HG02870 (cell line): ENCODE measurements around the gene AP4E1.
"Not testable (repeated sequence)": the region's sequence is repeated elsewhere in the genome, so short reads cannot be mapped to it uniquely, and the experiment has no call there.

Experiments used
- ATAC-seq: cut with Tn5 transposase; IDR thresholded peaks from one replicate; pipeline ENCODE4 v1.9.1; 2021; ENCODE audit warnings: mild to moderate bottlenecking, moderate library complexity; ENCODE audit not compliant: unreplicated experiment

The AP4E1 gene

GRCh38 chr15:50908209-50909009 is at the start of gene AP4E1:
TSS of gene AP4E1 (plus strand) at chr15:50908683. CDS start at chr15:50908779, 96 bp downstream.
- peak; percentile 38 for ATAC-seq

DNA sequence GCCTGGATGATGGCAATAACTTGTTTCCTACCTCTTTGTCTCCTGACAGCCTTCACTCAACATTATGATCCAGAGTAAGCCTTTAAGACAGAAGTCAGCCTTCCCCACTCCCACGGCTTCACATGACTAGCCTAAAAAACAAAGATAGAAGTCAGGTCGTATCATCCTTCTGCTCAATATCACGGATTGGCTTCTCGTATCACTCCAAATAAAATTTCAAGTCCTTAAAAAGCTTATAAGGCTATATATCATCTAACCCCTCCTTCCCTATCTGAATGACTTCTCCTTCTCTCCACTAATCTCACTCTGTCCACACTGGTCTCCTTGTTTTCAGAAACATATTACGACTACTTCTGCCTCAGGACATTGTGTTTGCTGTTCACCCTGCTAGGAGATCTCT is 47.7 kb upstream of the AP4E1 start:
- no peak for ATAC-seq

DNA sequence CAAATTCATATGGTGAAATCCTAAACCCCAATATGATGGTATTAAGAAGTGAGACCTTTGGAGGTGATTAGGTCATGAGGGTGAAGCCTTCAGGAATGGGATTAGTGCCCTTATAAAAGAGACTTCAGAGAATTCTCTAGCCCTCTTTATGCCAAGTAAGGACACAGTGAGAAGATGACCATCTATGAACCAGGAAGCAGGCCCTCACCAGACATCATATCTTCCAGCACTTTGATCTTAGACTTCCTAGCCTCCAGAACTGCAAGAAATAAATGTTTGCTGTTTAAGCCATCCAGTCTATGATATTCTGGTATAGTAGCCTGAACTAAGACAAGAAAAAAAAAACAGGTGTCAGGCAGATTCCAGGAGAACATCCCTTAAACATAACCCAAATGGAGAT is 45.9 kb upstream of the AP4E1 start:
- ATAC-seq, result no peak

DNA sequence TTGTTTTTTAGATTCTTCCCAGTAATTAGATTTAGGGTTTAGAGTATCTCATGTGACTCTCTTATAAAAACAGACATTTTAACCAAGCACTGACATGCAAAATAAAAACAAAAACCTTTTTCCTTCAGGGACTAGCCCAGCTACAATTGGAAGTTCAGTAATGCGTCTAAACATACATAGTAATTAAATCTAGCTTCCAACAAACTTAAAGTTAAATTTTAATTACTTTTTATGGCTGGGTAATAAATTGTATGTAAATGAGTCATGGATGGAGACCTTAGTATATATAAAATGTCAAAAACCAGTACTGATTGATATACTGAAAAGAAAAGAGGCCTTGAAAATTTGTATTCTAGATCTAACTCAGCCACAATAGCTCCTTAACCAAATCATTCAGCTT is 43.6 kb upstream of the AP4E1 start:
- ATAC-seq, result no peak

DNA sequence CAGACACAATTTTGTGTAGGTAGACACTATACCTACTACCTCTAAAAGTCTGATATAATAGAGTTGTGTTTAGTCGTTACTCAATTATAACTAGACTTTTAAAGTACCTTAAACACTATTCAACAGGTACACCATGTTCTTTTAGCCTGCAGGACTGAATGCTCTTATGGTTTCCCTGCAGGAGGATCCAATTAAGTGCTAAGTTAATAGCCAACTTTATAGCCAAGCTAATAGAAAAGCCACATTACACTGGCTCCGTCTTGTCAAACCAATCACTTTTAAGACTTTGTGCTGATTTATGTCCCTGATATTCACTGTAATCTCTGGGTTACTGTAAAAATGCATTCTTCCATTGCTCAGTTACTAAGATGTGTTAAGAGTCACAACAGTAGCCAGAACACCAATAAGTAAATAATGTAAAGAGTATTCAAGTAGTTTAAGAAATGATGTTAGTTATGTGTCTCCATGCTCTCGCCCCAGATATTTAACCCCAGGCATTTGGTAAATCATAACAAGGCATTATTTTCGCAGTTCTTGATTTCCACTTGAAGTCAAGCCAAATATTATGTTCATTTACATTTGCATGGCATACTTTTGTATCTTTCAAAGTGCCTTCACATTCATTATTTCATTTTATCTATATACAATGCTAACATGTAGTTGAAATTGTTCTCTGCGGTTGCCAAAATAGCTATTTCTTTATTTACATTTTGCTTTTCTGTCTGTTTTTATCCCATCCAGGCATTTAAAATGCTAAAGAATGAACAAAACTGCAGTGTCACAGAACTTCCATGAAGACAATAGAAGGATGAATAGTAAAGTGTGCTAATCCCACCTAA is 42.7 kb upstream of the AP4E1 start:
- ATAC-seq, result no peak

DNA sequence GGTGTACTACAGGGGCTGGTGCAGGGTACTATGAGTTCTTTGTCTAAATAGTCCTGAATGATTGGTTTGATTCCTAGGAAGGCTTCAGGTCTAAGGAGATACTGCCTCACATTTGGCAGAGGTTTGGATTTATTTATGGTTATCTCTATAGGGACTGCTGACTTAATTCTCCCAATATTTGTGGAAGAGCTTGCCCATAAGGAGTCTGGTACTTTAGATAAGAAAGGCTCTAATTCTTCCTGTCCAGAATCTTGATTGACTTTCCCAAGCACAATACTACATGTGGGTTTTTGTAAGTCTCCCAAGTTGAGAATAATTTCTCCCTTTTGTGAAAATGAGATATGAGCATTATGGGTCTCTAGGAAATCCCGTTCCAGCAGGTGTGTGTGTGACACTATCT is 36.7 kb upstream of the AP4E1 start:
- ATAC-seq, result no peak

- no peak for ATAC-seq
These were observed 35.6 kb upstream of the AP4E1 start for GRCh38 chr15:50872832-50873426.

DNA sequence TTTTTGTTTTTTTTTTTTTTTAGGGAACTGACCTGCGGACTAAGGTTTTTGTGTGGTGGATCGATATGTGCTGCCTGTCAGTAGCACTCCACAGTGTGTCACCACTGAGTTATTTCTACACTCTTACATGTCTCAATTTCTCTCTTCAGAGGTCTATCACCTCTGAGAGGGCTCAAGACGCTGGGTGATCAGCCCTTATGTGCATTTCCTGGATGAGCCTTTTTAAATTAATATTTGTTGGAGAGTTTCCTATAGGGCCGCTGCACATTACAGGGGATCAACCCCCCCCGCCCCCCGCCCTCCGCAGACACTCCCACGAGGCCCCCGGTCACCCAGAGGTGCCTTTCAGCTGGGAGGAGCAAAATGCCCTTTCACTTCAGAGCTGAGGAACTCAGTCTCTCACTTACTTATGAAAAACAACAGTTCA is 34.5 kb upstream of the AP4E1 start:
- no peak for ATAC-seq

- not testable (repeated sequence) for ATAC-seq
These were observed 33.2 kb upstream of the AP4E1 start for GRCh38 chr15:50875238-50875637.

DNA sequence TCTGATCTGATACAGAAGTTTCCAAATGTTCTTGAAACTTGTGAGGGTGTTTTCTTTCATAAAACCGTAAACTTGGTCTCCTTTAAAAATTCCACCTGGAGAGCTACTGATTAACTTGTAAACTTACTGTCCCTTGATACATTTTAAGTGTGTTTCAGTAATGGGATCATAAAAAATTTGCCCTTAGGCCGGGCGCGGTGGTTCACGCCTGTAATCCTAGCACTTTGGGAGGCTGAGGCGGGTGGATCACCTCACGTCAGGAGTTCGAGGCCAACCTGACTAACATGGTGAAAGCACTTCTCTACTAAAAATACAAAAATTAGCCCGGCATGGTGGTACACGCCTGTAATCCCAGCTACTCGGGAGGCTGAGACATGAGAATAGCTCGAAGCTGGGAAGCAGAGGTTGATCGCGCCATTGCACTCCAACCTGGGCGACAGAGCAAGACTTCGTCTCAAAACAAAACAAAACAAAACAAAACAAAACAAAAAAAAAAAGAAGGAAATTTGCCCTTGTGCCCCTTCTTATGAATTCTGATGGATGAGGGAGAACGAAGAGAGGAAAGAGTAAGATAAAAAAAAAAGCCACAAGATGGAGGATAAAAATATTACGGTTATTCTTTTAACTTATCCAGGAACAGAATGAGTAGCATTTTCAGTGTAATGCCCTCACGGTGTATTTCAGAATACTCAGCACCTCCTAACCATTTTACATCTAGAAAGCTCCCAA is 32.1 kb upstream of the AP4E1 start:
- ATAC-seq, result no peak

DNA sequence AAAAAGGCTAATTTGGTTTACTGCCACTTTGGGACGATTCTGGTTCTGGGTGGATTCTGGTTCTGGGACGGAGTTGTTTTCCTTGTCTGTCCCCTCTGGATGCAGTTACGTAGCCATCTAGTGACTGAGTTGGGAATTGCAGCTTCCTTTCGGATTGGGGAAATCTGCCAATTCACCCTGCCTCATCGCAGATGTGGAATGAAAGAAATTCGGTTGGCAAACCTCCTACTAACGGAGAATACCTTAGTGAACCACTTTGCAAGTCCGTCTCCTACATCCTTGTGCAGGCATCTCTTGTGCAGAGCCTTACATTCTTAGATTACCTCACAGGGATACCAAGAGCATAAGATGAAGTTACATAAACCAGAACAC is 31.5 kb upstream of the AP4E1 start:
- no peak for ATAC-seq

GRCh38 chr15:50879016-50879617 is 29.4 kb upstream of the AP4E1 start:
- ATAC-seq, result peak; percentile 37

DNA sequence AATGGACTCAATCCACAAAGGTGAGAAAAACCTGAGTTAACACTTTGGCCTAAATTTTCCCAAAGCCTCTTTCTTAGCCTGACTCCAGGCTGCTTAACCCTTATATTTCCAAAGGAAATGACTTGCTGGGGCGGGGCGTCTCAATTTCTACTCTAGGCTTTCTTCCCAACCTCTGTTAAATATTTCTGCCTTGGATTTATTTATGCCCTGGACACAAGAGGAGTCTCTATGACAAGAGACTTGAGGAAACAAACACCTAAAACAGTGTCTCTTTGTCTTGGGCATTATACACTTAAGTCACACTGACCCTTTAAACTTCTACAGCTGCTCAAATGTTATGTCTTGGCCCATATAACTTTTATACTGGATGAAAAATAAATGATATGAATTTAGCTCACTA is 28.3 kb upstream of the AP4E1 start:
- no peak for ATAC-seq

GRCh38 chr15:50880651-50881114 is 27.8 kb upstream of the AP4E1 start:
- no peak for ATAC-seq

DNA sequence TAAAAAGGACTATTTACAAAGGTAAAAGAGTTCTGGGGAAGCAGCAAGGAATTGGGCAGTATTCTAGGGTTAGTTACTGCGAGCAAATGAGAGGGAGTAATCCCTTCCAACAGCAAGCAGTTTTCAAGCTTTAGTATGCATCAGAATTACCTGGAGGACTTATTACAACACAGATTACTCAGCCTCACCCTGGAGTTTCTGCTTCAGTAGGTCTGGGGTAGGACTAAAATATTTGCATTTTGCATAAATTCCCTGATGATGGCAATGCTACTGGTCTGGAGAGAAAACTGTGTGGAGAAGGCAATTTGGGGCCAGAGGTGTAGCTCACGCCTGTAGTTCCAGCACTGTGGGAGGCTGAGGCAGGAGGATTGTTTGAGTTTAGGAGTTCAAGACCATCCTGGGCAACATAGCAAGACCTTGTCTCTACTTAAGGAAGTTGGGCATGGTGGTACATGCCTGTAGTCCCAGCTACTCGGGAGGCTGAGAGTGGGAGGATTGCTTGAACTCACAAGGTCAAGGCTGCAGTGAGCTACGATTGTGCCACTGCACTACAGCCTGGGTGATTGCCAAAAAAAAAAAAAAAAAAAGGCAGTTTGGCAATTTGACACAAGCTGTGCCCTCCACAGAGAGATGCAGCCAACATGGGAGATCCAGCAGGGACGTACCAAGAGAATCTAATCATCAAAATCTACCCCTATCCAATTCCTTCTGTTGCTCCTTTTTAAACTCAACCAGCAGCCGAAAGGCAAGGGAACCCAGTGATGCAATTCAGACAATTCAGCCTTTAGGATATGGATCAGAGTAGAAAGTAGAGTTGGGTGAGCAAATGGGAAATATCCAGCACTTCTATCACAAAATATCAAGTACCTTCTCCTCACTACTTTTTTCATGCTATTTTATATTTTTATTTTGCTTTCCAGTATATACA is 27.1 kb upstream of the AP4E1 start:
- no peak for ATAC-seq

GRCh38 chr15:50883903-50884302 is 24.6 kb upstream of the AP4E1 start:
- no peak for ATAC-seq

DNA sequence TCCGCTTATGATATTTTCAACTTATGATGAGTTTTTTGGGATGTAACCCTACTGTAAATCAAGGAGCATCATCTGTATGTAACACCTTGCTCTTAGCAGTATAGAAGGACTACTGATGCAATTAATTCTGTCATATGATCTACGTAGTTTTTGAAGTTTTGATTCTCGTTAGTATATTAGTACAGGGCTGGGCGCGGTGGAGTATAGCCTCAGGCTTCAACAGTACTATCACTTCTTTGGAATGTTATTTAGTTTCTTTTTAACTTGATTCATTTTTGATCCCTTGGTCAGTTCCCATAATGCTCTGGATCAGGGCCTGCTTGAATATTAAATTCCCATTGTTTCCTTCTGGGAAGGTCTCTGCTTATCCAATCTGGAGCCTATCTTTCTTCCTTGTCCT is 23.9 kb upstream of the AP4E1 start:
- ATAC-seq, result no peak

DNA sequence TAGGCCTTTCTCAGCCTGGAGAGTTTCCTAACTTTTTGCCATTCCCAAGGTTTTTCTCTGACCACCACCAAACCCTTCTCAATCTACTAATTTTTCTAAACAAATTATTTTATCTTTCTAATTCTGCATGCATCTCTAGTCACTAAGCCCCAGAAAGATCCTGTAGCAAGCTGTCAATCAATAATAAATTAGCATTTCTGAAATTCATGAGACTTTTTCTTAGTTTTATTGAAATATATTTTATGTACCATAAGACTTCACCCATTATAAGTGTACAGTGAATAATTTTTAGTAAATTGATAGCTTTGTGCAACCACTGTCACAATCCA is 22.4 kb upstream of the AP4E1 start:
- no peak for ATAC-seq

- no peak for ATAC-seq
These were observed 21.7 kb upstream of the AP4E1 start for GRCh38 chr15:50886611-50887345.
